A549 (cell line): Measurements from ENCODE around the gene CRIP2. TPM values are rescaled to one million over a fixed set of nuclear protein-coding genes. Genes with fewer than 3 reads are reported as not detected.

Source experiments
- ATAC-seq, 2 experiments: fragments of 200-7000 bp in 1 of 2; fragments of >200 bp in 1 of 2; cut with Nextera tagmentation in 1 of 2; cut with Tn5 transposase in 1 of 2; 3 replicates each; pipeline versions ENCODE4 v1.8.0 to v1.9.1; 2018 to 2020; ENCODE audit warnings: mild to moderate bottlenecking in 1 of 2, moderate library complexity in 1 of 2
- CTCF ChIA-PET: fragments of 300-600 bp; sonication (Branson Sonifier 250); formaldehyde crosslinking; extraction: SDS; loops from one replicate; lab custom pipeline; 2021; ENCODE audit warnings: antibody characterized with exemption, inconsistent platforms; lab: Yijun Ruan, JAX
- POLR2A ChIA-PET: fragments of 350-600 bp; formaldehyde crosslinking; extraction: SDS; loops from one replicate; lab custom pipeline; 2021; ENCODE audit warnings: antibody characterized with exemption, inconsistent platforms; lab: Yijun Ruan, JAX
- DNase-seq, 2 experiments: peaks; one replicate each; pipeline versions ENCODE4 v3.0.0 to v3.0.0-alpha.2; 2011 to 2016; ENCODE audit warnings: low read depth in 1 of 2, low spot score in 1 of 2
- FAIRE-seq: peaks from 2 replicates; lab custom pipeline; 2011; peaks lifted over from hg19 to GRCh38; lab: Jason Lieb, UNC
- H3K27ac ChIP-seq, 2 experiments: fragments of >200 bp; sonication (Bioruptor Twin); formaldehyde crosslinking; 3 replicates each; pipeline ENCODE4 v1.5.1; 2016 to 2017
- H3K4me1 ChIP-seq: fragments of >200 bp; sonication (Bioruptor Twin); formaldehyde crosslinking; 3 replicates; pipeline ENCODE4 v1.6.1; 2016
- H3K4me2 ChIP-seq: fragments of >200 bp; sonication (Bioruptor Twin); formaldehyde crosslinking; 3 replicates; pipeline ENCODE4 v1.6.1; 2016
- H3K4me3 ChIP-seq: fragments of >200 bp; sonication (Bioruptor Twin); formaldehyde crosslinking; 3 replicates; pipeline ENCODE4 v1.5.1; 2016
- H3K9me3 ChIP-seq: fragments of >200 bp; sonication (Bioruptor Twin); formaldehyde crosslinking; 3 replicates; pipeline ENCODE4 v1.6.1; 2016
- BCL3 ChIP-seq: fragments of >200 bp; sonication (Bioruptor Twin); formaldehyde crosslinking; IDR thresholded peaks from 3 replicates; pipeline ENCODE4 v1.6.1; 2016
- BHLHE40 ChIP-seq: IDR thresholded peaks from 2 replicates; pipeline ENCODE4 v1.6.1; 2012; ENCODE audit warnings: low read depth, low read length, inconsistent platforms
- CEBPB ChIP-seq, 2 experiments: fragments of >200 bp in 1 of 2; sonication (Bioruptor Twin) in 1 of 2; formaldehyde crosslinking in 1 of 2; IDR thresholded peaks; 2 replicates each; pipeline ENCODE4 v1.6.1; 2012 to 2016
- CHD2 ChIP-seq: fragments of 150-350 bp; IDR thresholded peaks from 2 replicates; pipeline ENCODE4 v1.6.1; 2014; ENCODE audit warnings: low read length; ENCODE audit not compliant: partially characterized antibody
- CTCF ChIP-seq: fragments of >200 bp; sonication (Bioruptor Twin); formaldehyde crosslinking; IDR thresholded peaks from 3 replicates; pipeline ENCODE4 v1.5.1; 2016
- EHF ChIP-seq: fragments of 250-450 bp; sonication (Bioruptor Pico); IDR thresholded peaks from 2 replicates; pipeline ENCODE4 v1.5.0; 2020; ENCODE audit warnings: mild to moderate bottlenecking
- EHMT2 ChIP-seq: fragments of 200-600 bp; sonication (generic); IDR thresholded peaks from 2 replicates; pipeline ENCODE4 v1.6.1; 2016; ENCODE audit warnings: antibody characterized with exemption, low read depth, mild to moderate bottlenecking, moderate library complexity
- ELK1 ChIP-seq: fragments of 150-350 bp; IDR thresholded peaks from 2 replicates; pipeline ENCODE4 v1.6.1; 2014; ENCODE audit warnings: low read depth, mild to moderate bottlenecking, low read length
- ESRRA ChIP-seq: fragments of 150-350 bp; IDR thresholded peaks from 2 replicates; pipeline ENCODE4 v1.6.1; 2014; ENCODE audit warnings: mild to moderate bottlenecking, low read length, borderline replicate concordance
- HEYL ChIP-seq: fragments of 250-450 bp; sonication (Bioruptor Pico); IDR thresholded peaks from 2 replicates; pipeline ENCODE4 v1.8.0; 2021; ENCODE audit warnings: mild to moderate bottlenecking, moderate library complexity
- HOXB5 ChIP-seq: fragments of 250-450 bp; sonication (Bioruptor Pico); IDR thresholded peaks from 2 replicates; pipeline ENCODE4 v1.5.0; 2020; ENCODE audit warnings: mild to moderate bottlenecking, moderate library complexity
- JUNB ChIP-seq: fragments of >200 bp; sonication (Bioruptor Twin); formaldehyde crosslinking; IDR thresholded peaks from 2 replicates; pipeline ENCODE4 v1.6.1; 2016
- KDM5A ChIP-seq: fragments of 200-600 bp; sonication (generic); IDR thresholded peaks from 2 replicates; pipeline ENCODE4 v1.6.1; 2016; ENCODE audit warnings: antibody characterized with exemption, mild to moderate bottlenecking
- MAFK ChIP-seq: fragments of 450-650 bp; IDR thresholded peaks from 2 replicates; pipeline ENCODE4 v1.6.1; 2014; ENCODE audit not compliant: partially characterized antibody
- MYC ChIP-seq: IDR thresholded peaks from 2 replicates; pipeline ENCODE4 v1.6.1; 2012; ENCODE audit warnings: mild to moderate bottlenecking, inconsistent platforms, low read length, improper control_type of control experiment, borderline replicate concordance
- NFE2L2 ChIP-seq: fragments of 150-350 bp; conservative IDR thresholded peaks from 2 replicates; pipeline ENCODE4 v1.6.1; 2014; ENCODE audit warnings: low read length
- POLR2AphosphoS2 ChIP-seq: conservative IDR thresholded peaks from 2 replicates; pipeline ENCODE4 v1.6.1; 2012; ENCODE audit warnings: low read length, improper control_type of control experiment, inconsistent platforms
- RFX5 ChIP-seq: fragments of 450-650 bp; IDR thresholded peaks from 2 replicates; pipeline ENCODE4 v1.7.1; 2014; ENCODE audit warnings: antibody characterized with exemption, mild to moderate bottlenecking, moderate library complexity
- RNF2 ChIP-seq: fragments of 200-600 bp; sonication (generic); IDR thresholded peaks from 2 replicates; pipeline ENCODE4 v1.6.1; 2016; ENCODE audit warnings: low read depth, mild to moderate bottlenecking, antibody characterized with exemption, moderate library complexity, borderline replicate concordance
- SMC3 ChIP-seq: fragments of >200 bp; sonication (Bioruptor Twin); formaldehyde crosslinking; IDR thresholded peaks from 3 replicates; pipeline ENCODE4 v1.6.1; 2018; ENCODE audit warnings: inconsistent platforms
- TFCP2L1 ChIP-seq: fragments of 250-450 bp; sonication (Bioruptor Pico); IDR thresholded peaks from 2 replicates; pipeline ENCODE4 v1.5.0; 2021; ENCODE audit warnings: mild to moderate bottlenecking
- USF2 ChIP-seq: fragments of 450-650 bp; IDR thresholded peaks from 2 replicates; pipeline ENCODE4 v1.6.1; 2014; ENCODE audit warnings: antibody characterized with exemption
- ZNF302 ChIP-seq: fragments of 250-450 bp; sonication (Bioruptor Pico); IDR thresholded peaks from 2 replicates; pipeline ENCODE4 v1.9.0; 2021; ENCODE audit warnings: inconsistent platforms, mild to moderate bottlenecking, moderate library complexity
- ZSCAN20 ChIP-seq: fragments of 250-450 bp; sonication (Bioruptor Pico); IDR thresholded peaks from 2 replicates; pipeline ENCODE4 v1.8.0; 2022; ENCODE audit warnings: mild to moderate bottlenecking, moderate library complexity
- WGBS: methylation state at CpG from one replicate; pipeline ENCODE4 v1.1.6; 2017; ENCODE audit errors: missing lambda C conversion rate; 5-methylcytosine and 5-hydroxymethylcytosine counted together
- polyA plus RNA-seq, 4 experiments: library from polyadenylated mRNA; depleted of rRNA in 3 of 4; stranded (reverse); fragments of >200 nt; fragmentation: RNase III in 1 of 4; extraction: RNeasy Plus Mini Kit Qiagen cat#74134 plus additional on column Dnase treatment in 1 of 4; gene quantifications; 2 replicates in 3 of 4; 3 replicates in 1 of 4; pipeline ENCODE4 v1.2.3, GENCODE V29; 2011 to 2017

Gene CRIP2
- polyA plus RNA-seq, 2 of the 4 experiments (the other 2 are of a cell fraction): 41.0 to 67.3 TPM

GRCh38 chr14:105432657-105433056, 42.0 kb upstream of the CRIP2 start:
- ATAC-seq (no peak), FAIRE-seq (no peak), DNase-seq (no peak)
- no peak for TF ChIP-seq HOXB5 (CRISPR knock-in tag)
- TF ChIP-seq EHF (CRISPR knock-in tag): no peak
- ChIA-PET CTCF (interaction anchor here (1.5 to 4.3 kb wide), 6 partner anchors 10 to 62 kb away, joined by 3 to 17 read pairs (median 13); no protein-coding TSS in a partner anchor), POLR2A (no interaction called here)
- Histone ChIP-seq H3K4me2 (no peak overlapping the region), H3K4me1 (peaks cover 23% of the 10 kb centered on the region), H3K27ac (no peak overlapping the region), H3K4me3 (no peak overlapping the region), H3K9me3 (no peaks in the 10 kb centered on the region)
- 92% methylated on average over 12 of the region's 12 CpGs for WGBS

GRCh38 chr14:105433161-105433605, 41.4 kb upstream of the CRIP2 start:
- ChIA-PET POLR2A (no interaction called here), CTCF (interaction anchor here (0.7 to 4.3 kb wide), 8 partner anchors 9 to 64 kb away, joined by 3 to 18 read pairs (median 10); no protein-coding TSS in a partner anchor)
- H3K4me3 ChIP-seq: no peak overlapping the region
- FAIRE-seq (no peak), ATAC-seq (no peak; a peak in 1 of 6 replicates), DNase-seq (no peak)
- no peaks in the 10 kb centered on the region for H3K9me3 ChIP-seq
- TF ChIP-seq KDM5A (no peak), ELK1 (no peak), NFE2L2 (no peak), RFX5 (no peak), POLR2AphosphoS2 (no peak), BHLHE40 (no peak), HOXB5 (CRISPR knock-in tag) (no peak), SMC3 (no peak), USF2 (no peak), EHMT2 (no peak), MAFK (no peak), ESRRA (no peak), BCL3 (no peak), ZNF302 (no peak), HEYL (CRISPR knock-in tag) (no peak), JUNB (no peak)
- 86% methylated on average over 17 of the region's 17 CpGs for WGBS
- no peak overlapping the region for H3K4me2 ChIP-seq
- no peak overlapping the region for H3K27ac ChIP-seq
- H3K4me1 ChIP-seq: peaks cover 23% of the 10 kb centered on the region

GRCh38 chr14:105436402-105436801, 38.2 kb upstream of the CRIP2 start:
- ChIA-PET CTCF (interaction anchor here (0.6 to 4.3 kb wide), 9 partner anchors 12 to 92 kb away, joined by 3 to 18 read pairs (median 4); partner anchors contain the start of gene CRIP1), POLR2A (no interaction called here)
- TF ChIP-seq USF2: no peak
- TF ChIP-seq TFCP2L1: no peak
- TF ChIP-seq ZSCAN20 (CRISPR knock-in tag): no peak
- TF ChIP-seq POLR2AphosphoS2: no peak
- no peak for TF ChIP-seq RNF2
- TF ChIP-seq CHD2: no peak
- TF ChIP-seq CEBPB (IDR thresholded peaks at IDR 0.05): no peak
- TF ChIP-seq MYC: no peak
- no peak for TF ChIP-seq CTCF
- TF ChIP-seq, all 56 proteins: peak for 0
- H3K4me3 ChIP-seq: no peak overlapping the region
- H3K27ac ChIP-seq: no peak overlapping the region
- H3K9me3 ChIP-seq: no peaks in the 10 kb centered on the region
- 91% methylated on average over 12 of the region's 12 CpGs for WGBS
- ATAC-seq (no peak), FAIRE-seq (no peak), DNase-seq (no peak)
- H3K4me2 ChIP-seq: no peak overlapping the region
- peaks cover 7% of the 10 kb centered on the region for H3K4me1 ChIP-seq
